GM12801 (cell line): ENCODE results near the gene HPCAL4.

Experiments used
- TF ChIP-seq, protein P1 (sequence below): IDR thresholded peaks from one replicate; pipeline ENCODE4 v1.5.1; 2011; ENCODE audit warnings: control low read depth; ENCODE audit not compliant: insufficient read length; ENCODE audit errors: extremely low read depth

The HPCAL4 gene

DNA sequence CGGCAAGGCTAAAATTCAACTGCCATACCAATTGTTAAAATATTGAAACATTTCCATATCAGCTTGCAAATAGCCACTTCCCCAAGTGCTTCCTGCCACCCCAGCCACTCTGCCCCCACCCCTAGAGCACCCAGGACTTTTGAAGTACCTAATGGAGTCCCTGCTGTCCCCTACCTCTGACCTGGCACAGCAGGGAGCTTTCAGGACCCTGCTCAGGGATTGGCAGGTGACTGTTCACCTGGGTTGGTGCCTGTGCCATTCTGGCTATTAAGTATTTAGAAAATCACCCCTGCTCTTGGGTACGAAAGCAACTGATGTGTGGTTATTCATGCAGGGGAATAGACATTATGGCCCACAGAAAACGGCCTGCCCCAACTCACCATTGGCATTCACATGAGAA, 9.1 kb upstream of the HPCAL4 start:
- TF ChIP-seq, protein P1, sequence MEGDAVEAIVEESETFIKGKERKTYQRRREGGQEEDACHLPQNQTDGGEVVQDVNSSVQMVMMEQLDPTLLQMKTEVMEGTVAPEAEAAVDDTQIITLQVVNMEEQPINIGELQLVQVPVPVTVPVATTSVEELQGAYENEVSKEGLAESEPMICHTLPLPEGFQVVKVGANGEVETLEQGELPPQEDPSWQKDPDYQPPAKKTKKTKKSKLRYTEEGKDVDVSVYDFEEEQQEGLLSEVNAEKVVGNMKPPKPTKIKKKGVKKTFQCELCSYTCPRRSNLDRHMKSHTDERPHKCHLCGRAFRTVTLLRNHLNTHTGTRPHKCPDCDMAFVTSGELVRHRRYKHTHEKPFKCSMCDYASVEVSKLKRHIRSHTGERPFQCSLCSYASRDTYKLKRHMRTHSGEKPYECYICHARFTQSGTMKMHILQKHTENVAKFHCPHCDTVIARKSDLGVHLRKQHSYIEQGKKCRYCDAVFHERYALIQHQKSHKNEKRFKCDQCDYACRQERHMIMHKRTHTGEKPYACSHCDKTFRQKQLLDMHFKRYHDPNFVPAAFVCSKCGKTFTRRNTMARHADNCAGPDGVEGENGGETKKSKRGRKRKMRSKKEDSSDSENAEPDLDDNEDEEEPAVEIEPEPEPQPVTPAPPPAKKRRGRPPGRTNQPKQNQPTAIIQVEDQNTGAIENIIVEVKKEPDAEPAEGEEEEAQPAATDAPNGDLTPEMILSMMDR: no peak

DNA sequence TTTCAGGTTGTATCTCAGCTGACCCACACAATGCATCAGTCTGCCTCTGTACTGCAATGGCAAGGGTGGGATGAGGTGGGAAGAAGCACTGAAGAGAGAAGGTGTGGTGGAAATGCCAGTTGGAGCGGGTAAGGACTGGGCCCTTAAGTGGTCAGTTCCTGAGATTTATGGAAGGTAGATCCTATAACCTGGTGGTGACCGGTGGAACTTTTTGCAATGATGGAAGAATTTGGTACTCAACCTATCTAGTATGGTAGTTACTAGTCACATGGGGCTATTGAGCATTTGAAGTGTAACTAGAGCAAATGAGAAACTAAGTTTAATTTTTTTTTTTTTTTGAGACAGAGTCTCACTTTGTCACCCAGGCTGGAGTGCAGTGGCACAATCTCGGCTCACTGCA, 8.2 kb upstream of the HPCAL4 start:
- TF ChIP-seq, protein P1: no peak

DNA sequence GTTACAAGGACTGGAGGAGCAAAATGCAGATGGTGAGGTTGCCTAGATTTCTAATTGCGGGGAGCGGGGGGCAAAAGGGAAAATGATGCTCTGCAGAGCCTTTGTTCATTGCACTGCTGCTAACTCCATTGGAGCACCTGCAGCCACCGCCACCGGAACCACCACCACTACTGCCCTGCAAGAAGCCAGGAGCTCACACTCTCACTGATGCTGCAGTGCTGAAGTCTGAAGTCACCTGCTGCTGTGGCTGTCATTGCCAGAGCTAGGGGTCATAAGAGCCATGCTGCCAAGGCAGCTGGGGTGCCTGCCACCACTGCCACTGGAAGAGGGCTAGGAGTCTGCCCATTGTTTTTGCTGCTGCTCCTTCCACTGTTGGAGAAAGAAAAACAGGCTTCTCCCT, 7.3 kb upstream of the HPCAL4 start:
- TF ChIP-seq, protein P1: no peak

DNA sequence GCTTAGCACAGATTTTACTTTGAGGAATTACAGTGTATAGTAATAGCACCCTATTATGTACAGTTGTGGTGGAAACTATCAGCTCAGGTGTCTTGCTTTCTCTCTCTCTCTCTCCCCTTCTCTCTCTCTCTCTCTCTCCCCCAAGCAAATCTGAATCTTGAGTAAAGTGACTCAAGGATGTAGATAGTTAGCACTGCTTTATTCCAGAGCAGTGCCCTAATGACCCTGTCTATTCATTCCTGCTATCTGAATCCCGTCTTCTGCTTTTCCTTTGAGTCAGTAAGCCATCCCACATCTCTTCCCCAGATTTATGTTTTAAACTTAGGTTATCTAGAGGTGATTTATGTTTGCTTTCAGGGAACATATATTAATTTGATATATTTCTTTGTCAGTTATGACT, 5.2 kb upstream of the HPCAL4 start:
- TF ChIP-seq, protein P1: no peak

DNA sequence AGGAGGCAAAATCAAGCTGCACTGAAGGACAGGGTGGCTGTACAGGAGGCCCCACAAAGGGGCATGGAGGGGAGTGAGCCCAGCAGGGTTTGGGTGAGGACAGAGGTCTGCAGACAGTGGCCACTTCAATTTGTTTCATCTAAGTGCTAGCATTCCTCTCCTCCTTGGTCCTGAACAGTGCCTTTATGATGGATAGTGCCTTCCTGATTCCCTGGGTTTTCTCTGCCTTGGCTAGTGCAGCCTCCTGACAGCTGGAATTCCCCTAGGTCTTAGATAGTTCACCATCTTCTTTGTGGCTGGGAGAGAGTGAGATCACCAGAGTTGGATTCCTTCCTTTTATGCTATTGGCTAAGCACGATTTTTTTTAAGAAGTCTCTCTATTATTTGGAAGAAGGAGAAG, 3.8 kb upstream of the HPCAL4 start:
- TF ChIP-seq, protein P1: no peak

DNA sequence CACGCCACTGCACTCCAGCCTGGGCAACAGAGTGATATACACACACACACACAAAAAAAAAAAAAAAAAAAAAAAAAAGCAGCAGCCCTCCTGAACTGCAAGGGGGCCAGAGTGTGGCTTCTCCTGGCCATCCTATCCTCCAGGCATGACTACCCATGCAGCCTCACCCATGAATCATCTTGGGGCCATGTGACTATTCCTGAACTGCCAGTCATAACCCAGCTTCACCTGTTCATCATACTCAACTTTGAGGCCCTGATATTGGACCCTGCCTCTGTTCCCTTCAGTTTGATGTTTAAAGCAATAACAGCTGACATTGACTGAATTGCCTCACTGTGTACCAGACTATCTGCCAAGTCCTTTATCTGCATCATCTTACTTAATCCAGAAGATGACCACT, 2.8 kb upstream of the HPCAL4 start:
- TF ChIP-seq, protein P1: no peak

DNA sequence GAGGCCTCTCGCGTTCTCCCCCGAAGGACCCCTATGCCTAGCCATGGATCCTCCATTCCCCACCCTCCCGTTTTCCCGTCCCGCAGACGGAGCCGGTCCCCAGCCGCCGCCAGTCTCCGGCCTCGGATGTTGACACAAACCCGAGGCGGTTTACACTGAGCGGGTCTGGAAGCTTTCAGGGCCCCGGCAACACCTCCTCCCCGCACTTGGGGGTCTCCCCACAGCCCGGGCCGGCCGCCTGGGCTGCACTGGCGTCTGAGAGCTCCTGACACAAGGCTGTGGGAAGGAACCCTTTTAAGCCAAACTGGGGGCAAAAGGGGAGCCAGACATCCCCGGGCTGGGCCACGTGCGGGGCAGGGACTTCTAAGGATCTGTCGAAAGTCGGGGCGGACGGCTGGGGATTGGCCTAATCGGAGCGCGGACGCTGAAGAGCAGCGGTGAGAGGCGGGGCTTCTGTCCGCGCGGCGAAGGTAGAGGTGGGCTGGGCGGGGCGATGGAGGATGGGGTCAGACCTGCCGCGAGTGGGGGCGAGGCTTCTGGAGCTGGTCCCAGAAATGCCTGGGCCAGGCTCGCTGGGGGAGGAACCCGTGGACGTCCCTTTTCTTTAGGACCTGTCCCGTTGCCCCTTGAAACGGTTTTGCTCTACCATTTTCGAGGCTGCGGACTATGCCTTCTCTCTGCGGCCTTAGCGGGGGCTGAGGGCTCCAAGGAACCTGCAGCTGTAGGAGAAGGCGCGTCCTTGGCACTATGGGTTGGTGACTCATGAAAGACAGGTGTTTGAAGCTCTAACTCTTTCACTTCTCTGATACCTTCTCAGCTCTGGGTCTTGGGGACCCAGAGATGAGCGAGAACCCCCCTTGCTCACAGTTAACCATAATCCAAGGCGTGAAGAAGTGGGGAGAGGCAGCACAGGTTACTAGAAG, 1.2 kb upstream of the HPCAL4 start:
- TF ChIP-seq, protein P1: no peak
